ENCODE data around the gene MYO5B. TPM values are rescaled to one million over a fixed set of nuclear protein-coding genes. Genes with fewer than 3 reads are reported as not detected.

The MYO5B gene
- total RNA-seq, 4 donors from 2014 or later, result 0.29 to 14.7 (median 1.2) TPM

- Histone ChIP-seq H3K36me3 (no peaks in the 10 kb centered on the region), H3K9me3 (no peaks in the 10 kb centered on the region), H3K27me3 (no peaks in the 10 kb centered on the region), H3K4me1 (no peaks in the 10 kb centered on the region), H3K4me3 (no peak overlapping the region), H3K27ac (no peak overlapping the region)
- DNase-seq, result no peak
- intact Hi-C loops (cut with DNase I; ENCODE audit: low total_unique reads), result no loop called here
- TF ChIP-seq CTCF (IDR thresholded peaks at IDR 0.05), result no peak
- TF ChIP-seq POLR2A (IDR thresholded peaks at IDR 0.05), result no peak
Observed at GRCh38 chr18:50117863-50118262, 77.1 kb downstream of the MYO5B start.

- intact Hi-C loops (cut with DNase I; ENCODE audit: low total_unique reads), result no loop called here
Observed at GRCh38 chr18:50115095-50115494, 79.9 kb downstream of the MYO5B start.

GRCh38 chr18:50114448-50114847 is 80.5 kb downstream of the MYO5B start:
- no peak overlapping the region for H3K4me3 ChIP-seq
- no peaks in the 10 kb centered on the region for H3K9me3 ChIP-seq
- TF ChIP-seq POLR2A (IDR thresholded peaks at IDR 0.05) (no peak), CTCF (IDR thresholded peaks at IDR 0.05) (no peak)
- no peak overlapping the region for H3K27ac ChIP-seq
- no peaks in the 10 kb centered on the region for H3K4me1 ChIP-seq
- no peak for DNase-seq
- intact Hi-C loops (cut with DNase I; ENCODE audit: low total_unique reads), result no loop called here
- no peaks in the 10 kb centered on the region for H3K27me3 ChIP-seq
- no peaks in the 10 kb centered on the region for H3K36me3 ChIP-seq

More at GRCh38 chr18:50115095-50115494, 79.9 kb downstream of the MYO5B start:
- H3K4me3 ChIP-seq, result no peak overlapping the region
- DNase-seq, result no peak
- H3K27ac ChIP-seq, result no peak overlapping the region
- H3K9me3 ChIP-seq, result no peaks in the 10 kb centered on the region
- TF ChIP-seq POLR2A (IDR thresholded peaks at IDR 0.05) (no peak), CTCF (IDR thresholded peaks at IDR 0.05) (no peak)
- H3K4me1 ChIP-seq, result no peaks in the 10 kb centered on the region
- H3K27me3 ChIP-seq, result no peaks in the 10 kb centered on the region
- no peaks in the 10 kb centered on the region for H3K36me3 ChIP-seq

GRCh38 chr18:50113726-50114125 is 81.2 kb downstream of the MYO5B start:
- DNase-seq, result no peak
- Histone ChIP-seq H3K27me3 (no peaks in the 10 kb centered on the region), H3K4me3 (no peak overlapping the region), H3K9me3 (no peaks in the 10 kb centered on the region), H3K4me1 (no peaks in the 10 kb centered on the region), H3K27ac (no peak overlapping the region), H3K36me3 (no peaks in the 10 kb centered on the region)
- TF ChIP-seq CTCF (IDR thresholded peaks at IDR 0.05) (no peak), POLR2A (IDR thresholded peaks at IDR 0.05) (no peak)
- intact Hi-C loops (cut with DNase I; ENCODE audit: low total_unique reads), result no loop called here

GRCh38 chr18:50111398-50111797 is 83.5 kb downstream of the MYO5B start:
- Histone ChIP-seq H3K4me3 (no peak overlapping the region), H3K27me3 (no peaks in the 10 kb centered on the region), H3K4me1 (no peaks in the 10 kb centered on the region), H3K9me3 (no peaks in the 10 kb centered on the region), H3K36me3 (no peaks in the 10 kb centered on the region), H3K27ac (no peak overlapping the region)
- no peak for DNase-seq
- intact Hi-C loops (cut with DNase I; ENCODE audit: low total_unique reads), result no loop called here
- no peak for TF ChIP-seq CTCF (IDR thresholded peaks at IDR 0.05)
- TF ChIP-seq POLR2A (IDR thresholded peaks at IDR 0.05), result no peak
